H1 (cell line): ENCODE data around the gene PIM2. TPM values are rescaled to one million over a fixed set of nuclear protein-coding genes. Genes with fewer than 3 reads are reported as not detected.

Source experiments
- CTCF ChIA-PET: fragments of 300-600 bp; sonication (Branson Sonifier 250); formaldehyde crosslinking; loops from one replicate; lab custom pipeline; 2021; ENCODE audit not compliant: partially characterized antibody; lab: Charles Lee
- POLR2A ChIA-PET: fragments of 300-600 bp; sonication (Branson Sonifier 250); formaldehyde crosslinking; loops from one replicate; lab custom pipeline; 2021; ENCODE audit warnings: inconsistent platforms; ENCODE audit not compliant: partially characterized antibody; lab: Charles Lee
- DNase-seq, 2 experiments: peaks; one replicate each; pipeline versions ENCODE4 v3.0.0 to v3.0.0-alpha.2; 2010 to 2022; ENCODE audit warnings: low spot score in 2 of 2, low read depth in 1 of 2, mixed read lengths in 1 of 2
- FAIRE-seq: peaks from 2 replicates; lab custom pipeline; 2011; peaks lifted over from hg19 to GRCh38; lab: Jason Lieb, UNC
- H2AFZ ChIP-seq: 2 replicates; pipeline ENCODE4 v1.8.1; 2012; ENCODE audit warnings: low read length, inconsistent platforms
- H2AK5ac ChIP-seq: 2 replicates; pipeline ENCODE4 v1.6.1; 2013; ENCODE audit warnings: low read depth, low read length
- H2BK120ac ChIP-seq: replicated peaks from 2 replicates; pipeline ENCODE3; 2013; ENCODE audit warnings: low read depth, low read length, inconsistent platforms
- H2BK12ac ChIP-seq: 2 replicates; pipeline ENCODE4 v1.6.1; 2013; ENCODE audit warnings: low read depth, low read length
- H2BK15ac ChIP-seq: 2 replicates; pipeline ENCODE4 v1.6.1; 2013; ENCODE audit warnings: low read length
- H2BK20ac ChIP-seq: 2 replicates; pipeline ENCODE4 v1.6.1; 2013; ENCODE audit warnings: low read length
- H2BK5ac ChIP-seq: 2 replicates; pipeline ENCODE4 v1.6.1; 2013; ENCODE audit warnings: low read depth, low read length
- H3K14ac ChIP-seq: 2 replicates; pipeline ENCODE4 v1.6.1; 2013; ENCODE audit warnings: inconsistent platforms; ENCODE audit not compliant: insufficient read length
- H3K18ac ChIP-seq: 2 replicates; pipeline ENCODE4 v1.6.1; 2013; ENCODE audit warnings: low read length; ENCODE audit errors: extremely low read depth
- H3K23ac ChIP-seq: 2 replicates; pipeline ENCODE4 v1.6.1; 2013; ENCODE audit warnings: inconsistent platforms; ENCODE audit not compliant: insufficient read length
- H3K23me2 ChIP-seq: 2 replicates; pipeline ENCODE4 v1.6.1; 2013; ENCODE audit warnings: low read depth, low read length
- H3K27ac ChIP-seq: 2 replicates; pipeline ENCODE4 v1.6.1; 2011; ENCODE audit warnings: low read depth, low read length, inconsistent platforms
- H3K27me3 ChIP-seq, 4 experiments: replicated peaks in 1 of 4; 1 replicate in 1 of 4; 2 replicates in 3 of 4; pipeline versions ENCODE4 v1.6.1 to v1.8.1; 2011 to 2013; ENCODE audit warnings: low read length in 3 of 4, mild to moderate bottlenecking in 3 of 4, inconsistent platforms in 2 of 4, mixed read lengths in 2 of 4, moderate library complexity in 1 of 4; ENCODE audit not compliant: control insufficient read depth in 3 of 4, insufficient read depth in 3 of 4; ENCODE audit errors: extremely low read depth in 1 of 4
- H3K36me3 ChIP-seq, 4 experiments: 2 replicates each; pipeline versions ENCODE4 v1.6.1 to v1.8.1; 2011 to 2013; ENCODE audit warnings: mild to moderate bottlenecking in 4 of 4, low read length in 3 of 4, moderate library complexity in 2 of 4, control low read depth in 1 of 4, inconsistent platforms in 1 of 4; ENCODE audit not compliant: insufficient read depth in 4 of 4, control insufficient read depth in 2 of 4
- H3K4ac ChIP-seq: replicated peaks from 2 replicates; pipeline ENCODE3; 2013; ENCODE audit warnings: low read length, low read depth, mixed read lengths, inconsistent platforms; ENCODE audit not compliant: insufficient read length
- H3K4me1 ChIP-seq, 4 experiments: replicated peaks in 1 of 4; 1 replicate in 1 of 4; 2 replicates in 3 of 4; pipeline versions ENCODE4 v1.6.1 to v1.8.1; 2011 to 2013; ENCODE audit warnings: low read length in 3 of 4, inconsistent platforms in 2 of 4, mixed read lengths in 1 of 4; ENCODE audit not compliant: insufficient read depth in 4 of 4, control insufficient read depth in 3 of 4
- H3K4me2 ChIP-seq, 2 experiments: 2 replicates each; pipeline versions ENCODE4 v1.6.1 to v1.8.1; 2011 to 2013; ENCODE audit warnings: low read depth in 2 of 2, low read length in 2 of 2, control low read depth in 1 of 2, inconsistent platforms in 1 of 2, mild to moderate bottlenecking in 1 of 2; ENCODE audit not compliant: insufficient read depth in 1 of 2
- H3K4me3 ChIP-seq, 4 experiments: fragments of 200-600, 300-600 bp in 1 of 4; sonication (generic), shearing (Covaris generic), sonication (Bioruptor Twin) in 1 of 4; 2 replicates each; pipeline versions ENCODE4 v1.5.1 to v1.8.1; 2011 to 2016; ENCODE audit warnings: low read length in 4 of 4, low read depth in 3 of 4, control low read depth in 2 of 4, inconsistent platforms in 2 of 4, mild to moderate bottlenecking in 2 of 4, mixed read lengths in 1 of 4, moderate library complexity in 1 of 4; ENCODE audit not compliant: insufficient read depth in 2 of 4; ENCODE audit errors: extremely low read depth in 1 of 4
- H3K56ac ChIP-seq: replicated peaks from 2 replicates; pipeline ENCODE3; 2013; ENCODE audit warnings: low read depth, mild to moderate bottlenecking, mixed read lengths, low read length, inconsistent platforms; ENCODE audit not compliant: insufficient read length
- H3K79me1 ChIP-seq: 2 replicates; pipeline ENCODE4 v1.6.1; 2013; ENCODE audit warnings: low read depth, low read length, control low read depth
- H3K79me2 ChIP-seq, 2 experiments: 2 replicates each; pipeline versions ENCODE4 v1.6.1 to v1.8.1; 2012 to 2013; ENCODE audit warnings: low read length in 2 of 2, mild to moderate bottlenecking in 2 of 2, inconsistent platforms in 1 of 2; ENCODE audit not compliant: insufficient read depth in 2 of 2, control insufficient read depth in 1 of 2
- H3K9ac ChIP-seq, 4 experiments: replicated peaks in 1 of 4; 1 replicate in 1 of 4; 2 replicates in 3 of 4; pipeline versions ENCODE4 v1.6.1 to v1.8.1; 2011 to 2013; ENCODE audit warnings: low read depth in 3 of 4, low read length in 3 of 4, control low read depth in 2 of 4, mild to moderate bottlenecking in 2 of 4, moderate library complexity in 2 of 4, inconsistent platforms in 1 of 4; ENCODE audit errors: extremely low read depth in 1 of 4
- H3K9me3 ChIP-seq, 2 experiments: 2 replicates each; pipeline versions ENCODE4 v1.6.1 to v1.8.1; 2012 to 2013; ENCODE audit warnings: mild to moderate bottlenecking in 2 of 2, moderate library complexity in 2 of 2, control low read depth in 1 of 2, inconsistent platforms in 1 of 2, low read depth in 1 of 2, low read length in 1 of 2, mixed read lengths in 1 of 2; ENCODE audit not compliant: insufficient read depth in 2 of 2
- H4K20me1 ChIP-seq, 2 experiments: replicated peaks in 1 of 2; 2 replicates each; pipeline versions ENCODE3 to v1.8.1; 2011 to 2013; ENCODE audit warnings: inconsistent platforms in 2 of 2, low read length in 2 of 2, mild to moderate bottlenecking in 1 of 2; ENCODE audit not compliant: insufficient read depth in 2 of 2, control insufficient read depth in 1 of 2
- H4K5ac ChIP-seq: 2 replicates; pipeline ENCODE4 v1.6.1; 2013; ENCODE audit warnings: low read length, low read depth, mixed read lengths, inconsistent platforms; ENCODE audit not compliant: insufficient read length
- H4K8ac ChIP-seq: 2 replicates; pipeline ENCODE4 v1.8.0; 2013; ENCODE audit warnings: mild to moderate bottlenecking, moderate library complexity, low read length, inconsistent platforms; ENCODE audit not compliant: insufficient read depth; ENCODE audit errors: extremely low read depth
- H4K91ac ChIP-seq: replicated peaks from 2 replicates; pipeline ENCODE3; 2013; ENCODE audit warnings: low read length, mixed read lengths, inconsistent platforms; ENCODE audit not compliant: insufficient read length
- BACH1 ChIP-seq: IDR thresholded peaks from 2 replicates; pipeline ENCODE4 v1.6.1; 2012; ENCODE audit warnings: low read length, improper control_type of control experiment
- BCL11A ChIP-seq, 2 experiments: IDR thresholded peaks; one replicate each; pipeline ENCODE4 v1.6.1; 2011; ENCODE audit warnings: low read depth in 2 of 2, low read length in 2 of 2, mild to moderate bottlenecking in 2 of 2
- BRCA1 ChIP-seq: IDR thresholded peaks from 2 replicates; pipeline ENCODE4 v1.6.1; 2012; ENCODE audit warnings: low read depth, low read length, improper control_type of control experiment
- CREB1 ChIP-seq: IDR thresholded peaks from 2 replicates; pipeline ENCODE4 v1.6.1; 2012; ENCODE audit warnings: inconsistent platforms
- HDAC2 ChIP-seq, 2 experiments: fragments of 300-600 bp in 1 of 2; sonication (generic) in 1 of 2; IDR thresholded peaks; 2 replicates each; pipeline ENCODE4 v1.6.1; 2011 to 2012; ENCODE audit warnings: low read depth in 2 of 2, low read length in 2 of 2, mild to moderate bottlenecking in 2 of 2, moderate library complexity in 2 of 2, borderline replicate concordance in 1 of 2, inconsistent platforms in 1 of 2
- KDM4A ChIP-seq: IDR thresholded peaks from one replicate; pipeline ENCODE4 v1.7.1; 2012; ENCODE audit warnings: low read depth, mild to moderate bottlenecking, moderate library complexity, low read length, inconsistent platforms; ENCODE audit not compliant: severe bottlenecking
- POLR2AphosphoS5 ChIP-seq: IDR thresholded peaks from 2 replicates; pipeline ENCODE4 v1.6.1; 2011; ENCODE audit warnings: low read depth, low read length
- RXRA ChIP-seq: IDR thresholded peaks from 2 replicates; pipeline ENCODE4 v1.6.1; 2011; ENCODE audit warnings: low read depth, mild to moderate bottlenecking, low read length, moderate library complexity; ENCODE audit not compliant: insufficient read depth
- SAP30 ChIP-seq: fragments of 300-600 bp; sonication (generic); IDR thresholded peaks from 2 replicates; pipeline ENCODE4 v1.7.1; 2012; ENCODE audit warnings: low read length, moderate library complexity, mild to moderate bottlenecking, inconsistent platforms; ENCODE audit not compliant: insufficient read depth, insufficient replicate concordance
- SIN3A ChIP-seq, 2 experiments: IDR thresholded peaks in 1 of 2; conservative IDR thresholded peaks in 1 of 2; 2 replicates each; pipeline ENCODE4 v1.6.1; 2011 to 2012; ENCODE audit warnings: low read length in 2 of 2, improper control_type of control experiment in 1 of 2, low read depth in 1 of 2, mild to moderate bottlenecking in 1 of 2
- SP1 ChIP-seq: IDR thresholded peaks from 2 replicates; pipeline ENCODE4 v1.6.1; 2011; ENCODE audit warnings: low read depth, low read length
- TAF1 ChIP-seq: IDR thresholded peaks from 2 replicates; pipeline ENCODE4 v1.6.1; 2011; ENCODE audit warnings: mild to moderate bottlenecking, low read depth, low read length
- WGBS, 2 experiments: shearing (Covaris generic) in 1 of 2; methylation state at CpG; one replicate each; pipeline versions ENCODE4 v1.1.6 to v1.1.7; 2013 to 2015; ENCODE audit warnings: low lambda C conversion rate in 2 of 2, mixed read lengths in 2 of 2, inconsistent platforms in 1 of 2, low coverage in 1 of 2, missing lambda C conversion rate in 1 of 2; ENCODE audit not compliant: insufficient replicate concordance in 2 of 2, insufficient coverage in 1 of 2, insufficient read length in 1 of 2; ENCODE audit errors: extremely low coverage in 1 of 2, missing lambda C conversion rate in 1 of 2; 5-methylcytosine and 5-hydroxymethylcytosine counted together
- polyA plus RNA-seq, 7 experiments: library from polyadenylated mRNA; depleted of rRNA in 3 of 7; stranded (reverse) in 5 of 7; unstranded in 2 of 7; fragments of >200 nt in 5 of 7; fragments of 200-250 nt in 2 of 7; gene quantifications; 1 replicate in 5 of 7; 2 replicates in 1 of 7; 4 replicates in 1 of 7; pipeline versions ENCODE4 v1.2.1 to v1.2.3, GENCODE V29; 2011 to 2013; ENCODE audit warnings: missing spikeins in 2 of 7, mixed read lengths in 2 of 7
- total RNA-seq: library from RNA; stranded (reverse); fragmentation: NEBNext Ultra II Directional; extraction: Animal tissue kit (Norgen Biotek cat#: 25700); gene quantifications from 2 replicates; pipeline ENCODE4 v1.2.1, GENCODE V29; 2021
- TF ChIP-seq, protein P1 (sequence below): IDR thresholded peaks from 2 replicates; pipeline ENCODE4 v1.6.1; 2012; ENCODE audit warnings: inconsistent platforms

Gene PIM2
- total and polyA plus RNA-seq, 2 of the 8 experiments (the other 6 are each of a cell fraction or from before 2014, with no cell fraction given): 180 to 203 TPM

DNA sequence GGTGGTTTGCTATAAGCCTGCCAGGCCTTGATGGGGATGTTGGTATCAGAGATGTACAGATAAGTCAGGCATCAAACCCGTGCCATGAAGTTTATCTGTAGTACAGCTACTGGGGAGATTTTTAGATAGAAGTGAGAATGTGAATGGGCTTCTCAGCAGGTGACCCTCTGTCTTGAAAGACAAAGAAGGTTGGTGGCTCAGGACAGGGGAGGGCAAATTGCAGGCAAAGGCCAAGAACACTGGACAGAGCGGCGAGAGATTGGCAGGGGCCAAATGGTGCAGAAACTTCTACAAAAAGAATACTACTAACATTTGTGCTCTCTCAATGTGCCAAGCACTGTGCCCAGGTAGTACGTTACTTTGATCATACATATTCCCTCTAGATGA is 1.9 kb upstream of the PIM2 start:
- Histone ChIP-seq H2BK12ac (peak overlapping the region; percentile 84), H2AK5ac (0 out of 2 replicates have a peak overlapping the region, but pooled peaks have one; percentile 93), H3K79me2 (peaks cover 16 to 55% of the 10 kb centered on the region in 2 experiments), H3K4me3 (peak overlapping the region in 2 of 4 experiments; percentile 4 to 96; a peak in 2 of 8 replicates), H4K20me1 (peaks cover 4 to 13% of the 10 kb centered on the region in 2 experiments), H3K18ac (peak overlapping the region; percentile 87), H3K23me2 (peaks cover 11% of the 10 kb centered on the region), H3K36me3 (peaks cover 0 to 36% (median 17%) of the 10 kb centered on the region in 4 experiments; a peak in 7 of 8 replicates), H3K27ac (peak overlapping the region; percentile 58; the same call in 1 of the 2 replicates), H2BK5ac (peak overlapping the region; percentile 96; the same call in 1 of the 2 replicates), H2BK120ac (no peak overlapping the region), H3K4me1 (peaks cover 8 to 16% (median 13%) of the 10 kb centered on the region in 4 experiments; a peak in 6 of 7 replicates), H4K5ac (no peak overlapping the region), H3K79me1 (no peaks in the 10 kb centered on the region), H4K8ac (no peak overlapping the region; the same call in 1 of the 2 replicates), H4K91ac (peak overlapping the region; percentile 83), H3K4me2 (peak overlapping the region; percentile 79 to 94), H3K14ac (no peak overlapping the region), H2AFZ (no peak overlapping the region), H3K27me3 (no peaks in the 10 kb centered on the region), H3K9me3 (no peaks in the 10 kb centered on the region), H2BK15ac (0 out of 2 replicates have a peak overlapping the region, but pooled peaks have one; percentile 61), H3K9ac (no peak overlapping the region; a peak in 1 of 7 replicates), H2BK20ac (peak overlapping the region; percentile 90; the same call in 1 of the 2 replicates), H3K4ac (no peak overlapping the region), H3K23ac (no peak overlapping the region), H3K56ac (no peak overlapping the region)
- ChIA-PET CTCF (interaction anchor here (2.2 kb wide), 1 partner anchor 26 kb away, joined by 6 read pairs; no protein-coding TSS in a partner anchor), POLR2A (interaction anchor here (1.2 to 30.9 kb wide), 4 partner anchors 9 to 38 kb away, joined by 3 to 572 read pairs (median 4); partner anchors contain the start of gene SLC35A2)
- 74% methylated on average over 4 of the region's 4 CpGs; no CpG with 5 or more reads in 1 of the 2 experiments for WGBS, 2 experiments
- DNase-seq (no peak), FAIRE-seq (peak; percentile 60)
- TF ChIP-seq BACH1: no peak
- TF ChIP-seq POLR2AphosphoS5: no peak
- no peak for TF ChIP-seq KDM4A
- TF ChIP-seq SP1: no peak
- TF ChIP-seq, protein P1, sequence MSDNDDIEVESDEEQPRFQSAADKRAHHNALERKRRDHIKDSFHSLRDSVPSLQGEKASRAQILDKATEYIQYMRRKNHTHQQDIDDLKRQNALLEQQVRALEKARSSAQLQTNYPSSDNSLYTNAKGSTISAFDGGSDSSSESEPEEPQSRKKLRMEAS: no peak
- no peak for TF ChIP-seq CREB1
- TF ChIP-seq RXRA: no peak
- no peak for TF ChIP-seq HDAC2 (IDR thresholded peaks at IDR 0.05; ENCODE audit: borderline replicate concordance in 1 of 2, low read depth in 2 of 2, low read length in 2 of 2)
- TF ChIP-seq BRCA1: no peak
- no peak for TF ChIP-seq SIN3A (conservative IDR thresholded peaks at IDR 0.05 in 1 of 2, IDR thresholded peaks at IDR 0.05 in 1 of 2; ENCODE audit: low read depth in 1 of 2, low read length in 2 of 2)
- TF ChIP-seq SAP30: no peak
- no peak for TF ChIP-seq BCL11A (IDR thresholded peaks at IDR 0.05; ENCODE audit: low read depth in 2 of 2, low read length in 2 of 2)
- TF ChIP-seq TAF1: no peak
